Measurements from ENCODE around the gene KLHDC4.
A peak's percentile ranks its signal among the peaks of the same experiment; 100 is the strongest.
"Not testable (repeated sequence)": the region's sequence is repeated elsewhere in the genome, so short reads cannot be mapped to it uniquely, and the experiment has no call there.

The KLHDC4 gene

DNA sequence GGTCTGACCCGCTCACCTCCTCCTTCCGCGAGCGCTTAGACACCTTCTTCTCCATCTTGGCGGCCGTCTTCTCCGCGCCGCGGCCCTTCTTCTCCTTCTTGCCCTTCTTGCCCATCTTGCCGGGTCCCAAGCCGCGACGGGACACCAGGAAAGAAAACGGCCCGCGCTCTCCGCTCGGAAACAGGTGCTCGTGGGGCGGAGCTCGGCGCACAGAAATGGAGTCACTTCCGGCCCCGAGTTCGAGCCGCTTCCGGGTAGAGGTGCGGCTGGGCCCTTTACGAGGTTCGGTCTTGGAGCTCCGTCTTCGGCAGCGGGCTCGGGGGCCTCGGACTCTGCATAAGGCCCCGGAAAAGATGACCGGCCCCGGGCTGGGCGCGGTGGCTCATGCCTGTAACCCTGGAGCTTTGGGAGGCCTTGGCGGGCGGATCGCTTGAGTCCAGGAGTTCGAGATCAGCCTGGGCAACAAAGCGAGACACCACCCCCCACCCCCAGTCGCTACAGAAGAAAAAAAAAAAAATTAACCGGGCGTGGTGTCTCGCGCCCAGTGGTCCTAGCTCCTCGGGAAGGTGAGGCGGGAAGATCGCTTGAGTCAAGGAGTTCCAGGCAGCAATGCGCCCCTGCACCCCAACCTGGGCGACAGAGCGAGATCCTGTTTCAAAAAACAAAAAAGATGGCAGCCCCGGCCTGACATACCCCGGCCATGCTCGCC lies at the start of gene KLHDC4:
Gene KLHDC4 (minus strand): TSS at position 211 of the 709 bp plus-strand sequence. CDS start 96 bp downstream, at position 115.
- DNase-seq, result peak; percentile 93
- in situ Hi-C loops (cut with HindIII; ENCODE audit: low pct_ligation_motif_present, low pct_unique_long_range_greater_than_20kb, low sequenced_read_pairs), result no loop called here

DNA sequence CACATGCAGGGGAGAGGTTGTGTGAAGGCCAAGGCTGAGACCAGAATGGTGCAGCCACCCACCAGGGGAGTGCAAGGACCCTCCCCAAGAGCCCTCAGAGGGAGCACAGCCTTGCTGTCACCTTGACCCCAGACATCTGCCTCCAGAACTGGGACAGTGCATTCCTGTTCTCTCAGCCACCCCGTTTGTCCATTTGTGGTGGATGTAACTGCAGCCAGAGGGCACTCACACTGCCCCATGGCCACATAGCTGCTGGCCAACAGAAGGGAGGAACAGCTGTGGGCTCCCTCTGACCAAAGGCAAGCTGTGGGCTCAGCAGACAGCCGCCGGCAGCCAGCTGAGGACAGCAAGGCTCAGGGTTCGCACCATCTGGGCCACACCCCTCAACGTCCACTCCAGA lies 49.8 kb upstream of the KLHDC4 start:
- in situ Hi-C loops (cut with HindIII; ENCODE audit: low pct_ligation_motif_present, low pct_unique_long_range_greater_than_20kb, low sequenced_read_pairs), result no loop called here
- DNase-seq, result no peak

DNA sequence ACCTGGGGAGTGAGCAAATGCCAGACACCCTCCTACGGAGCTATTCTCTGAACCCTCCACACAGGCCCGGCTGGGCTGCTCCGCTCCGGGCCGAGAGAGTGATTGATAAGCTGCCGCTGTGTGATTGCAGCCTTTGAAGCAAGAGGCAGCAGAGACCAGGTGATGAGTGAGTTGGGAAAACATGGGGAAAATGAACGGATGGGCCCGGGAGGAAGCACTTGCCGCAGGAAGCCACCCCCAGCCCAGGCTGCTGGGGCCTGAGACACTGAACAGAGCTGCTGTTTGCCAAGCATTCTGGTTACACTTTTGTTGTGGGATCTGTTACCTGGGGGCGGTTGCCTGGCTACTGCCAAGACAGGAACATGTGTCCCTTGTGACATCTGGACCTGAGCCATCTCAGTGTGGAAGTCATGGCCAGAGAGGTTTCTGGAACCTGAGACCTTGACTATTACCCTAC lies 46.4 kb upstream of the KLHDC4 start:
- DNase-seq, result no peak
- in situ Hi-C loops (cut with HindIII; ENCODE audit: low pct_ligation_motif_present, low pct_unique_long_range_greater_than_20kb, low sequenced_read_pairs), result no loop called here

DNA sequence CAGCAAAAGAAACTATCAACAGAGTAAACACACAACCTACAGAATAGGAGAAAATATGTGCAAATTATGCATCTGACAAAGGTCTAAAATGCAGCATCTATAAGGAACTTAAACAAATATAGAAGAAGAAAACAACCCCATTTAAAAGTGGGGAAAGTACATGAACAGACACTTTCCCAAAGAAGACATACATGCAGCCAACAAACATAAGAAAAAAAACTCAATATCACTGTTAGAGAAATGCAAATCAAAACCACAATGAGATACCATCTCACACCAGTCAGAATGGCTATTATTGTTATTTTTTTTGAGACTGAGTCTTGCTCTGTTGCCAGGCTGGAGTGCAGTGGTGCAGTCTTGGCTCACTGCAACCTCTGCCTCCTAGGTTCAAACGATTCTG lies 45.7 kb upstream of the KLHDC4 start:
- DNase-seq; in situ Hi-C loops (cut with HindIII; ENCODE audit: low pct_ligation_motif_present, low pct_unique_long_range_greater_than_20kb, low sequenced_read_pairs): not testable (repeated sequence)

DNA sequence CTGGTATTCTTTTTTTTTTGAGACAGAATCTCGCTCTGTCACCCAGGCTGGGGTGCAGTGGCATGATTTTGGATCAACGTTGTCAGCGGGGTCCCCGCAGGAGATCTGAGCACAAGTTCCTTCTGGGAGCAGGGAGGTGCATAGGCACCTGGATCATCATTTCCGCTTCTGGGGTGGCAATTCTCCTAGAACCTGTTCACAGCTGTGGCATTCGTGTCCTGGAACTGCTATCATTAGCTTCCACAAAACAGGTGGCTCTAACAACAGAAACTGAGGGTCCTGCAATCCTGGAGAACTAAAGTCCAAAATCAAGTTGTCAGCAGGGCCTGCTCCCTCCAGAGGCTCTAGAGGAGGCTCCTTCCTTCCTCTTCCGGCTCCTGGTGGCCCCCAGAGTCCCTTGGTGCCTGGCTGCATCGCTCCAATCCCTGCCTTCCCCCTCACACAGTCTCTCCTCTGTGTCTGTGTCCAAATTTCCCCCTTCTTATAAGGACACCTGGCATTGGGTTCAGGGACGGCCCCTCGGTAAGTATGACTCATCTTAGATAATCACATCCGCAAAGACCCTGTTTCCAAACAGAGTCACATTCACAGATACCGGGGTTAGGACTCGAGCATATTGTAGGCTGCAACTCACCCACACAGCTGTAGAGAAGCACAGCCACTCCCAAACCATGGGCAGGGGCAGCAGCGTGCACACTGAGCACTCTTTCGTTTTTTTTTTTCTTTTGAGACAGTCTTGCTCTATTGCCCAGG lies 43.5 kb upstream of the KLHDC4 start:
- no peak for DNase-seq

DNA sequence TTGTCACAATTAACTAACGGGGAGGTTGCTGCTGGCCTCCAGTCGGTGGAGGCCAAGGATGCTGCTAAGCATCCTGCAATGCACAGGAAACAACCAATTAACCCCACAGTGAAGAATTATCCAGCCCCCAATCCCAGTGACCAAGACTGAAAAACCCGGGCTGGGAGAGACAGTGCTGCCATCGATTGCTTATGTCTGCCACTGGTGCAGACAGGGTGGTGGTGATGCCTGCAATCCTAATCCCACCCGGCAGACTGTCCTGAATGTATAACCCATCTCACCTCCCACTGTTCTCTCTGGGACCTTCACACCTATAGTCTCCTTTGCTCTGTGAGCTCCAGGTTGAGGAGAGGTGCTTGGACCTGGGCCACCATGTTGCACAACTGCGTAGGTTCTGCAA lies 42.3 kb upstream of the KLHDC4 start:
- in situ Hi-C loops (cut with HindIII; ENCODE audit: low pct_ligation_motif_present, low pct_unique_long_range_greater_than_20kb, low sequenced_read_pairs), result no loop called here
- DNase-seq, result no peak

More for the DNA sequence above, 43.5 kb upstream of the KLHDC4 start:
- in situ Hi-C loops (cut with HindIII; ENCODE audit: low pct_ligation_motif_present, low pct_unique_long_range_greater_than_20kb, low sequenced_read_pairs), result no loop called here

DNA sequence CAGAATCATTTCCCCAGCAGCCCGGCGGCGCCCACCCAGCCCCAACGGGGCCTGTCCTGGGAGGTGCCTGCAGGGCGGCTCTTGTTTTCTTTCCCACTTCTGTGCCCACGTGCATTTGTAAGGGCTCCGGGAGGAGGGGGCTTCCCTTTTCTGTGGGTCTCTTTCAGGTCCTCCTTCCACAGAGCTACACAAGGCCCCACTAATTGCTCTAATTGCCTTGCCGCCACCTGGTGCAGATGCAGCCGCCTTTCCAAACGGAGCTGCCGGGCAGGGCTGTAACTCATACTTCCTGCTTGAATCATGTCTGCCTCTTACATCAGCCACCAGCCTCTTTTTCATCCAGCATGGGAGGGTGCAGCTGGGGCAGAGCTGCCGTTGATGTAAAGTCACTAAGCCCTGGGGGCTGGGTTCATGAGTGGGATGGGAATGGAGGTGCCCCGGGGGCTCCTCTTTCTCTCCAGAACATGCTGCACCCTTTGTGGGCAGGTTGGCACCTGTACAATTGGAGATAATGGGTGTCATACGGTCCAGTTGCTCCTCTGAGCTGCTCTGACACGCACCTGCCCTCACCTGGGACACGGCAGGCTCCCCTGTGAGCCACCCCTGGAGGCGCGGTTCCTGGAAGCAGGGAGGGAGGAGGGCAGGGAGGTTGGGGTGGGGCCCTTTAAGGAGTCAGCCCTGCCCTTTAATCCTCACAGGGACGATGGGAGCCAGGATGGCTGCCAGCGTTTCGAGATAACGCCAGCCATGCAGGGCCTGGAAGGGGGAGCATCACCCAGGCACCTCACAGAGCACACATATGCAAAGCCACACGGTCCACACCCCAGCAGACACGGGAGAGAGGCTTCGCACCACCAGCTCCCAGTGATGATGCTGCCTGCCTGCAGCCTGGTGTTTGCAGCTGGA lies 41.1 kb upstream of the KLHDC4 start:
- in situ Hi-C loops (cut with HindIII; ENCODE audit: low pct_ligation_motif_present, low pct_unique_long_range_greater_than_20kb, low sequenced_read_pairs), result no loop called here
- peak; percentile 90 for DNase-seq

DNA sequence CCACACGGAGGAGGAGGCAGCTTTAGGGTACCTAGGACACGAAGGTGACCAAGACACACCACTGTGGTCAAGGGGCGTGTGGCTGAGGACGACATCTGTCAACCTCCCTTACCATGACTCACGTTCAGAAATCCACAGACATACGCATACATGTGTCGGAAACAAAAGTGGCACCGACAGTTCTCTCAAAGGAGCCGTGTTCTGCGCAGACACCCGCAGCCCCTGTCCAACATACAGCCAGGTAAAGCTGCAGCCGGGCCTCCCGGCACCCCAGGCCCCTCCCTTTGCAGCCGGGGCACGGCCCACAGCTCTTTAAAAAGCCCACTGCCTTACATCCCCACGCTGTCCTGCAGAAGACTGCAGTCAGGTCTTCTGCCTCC lies 40.5 kb upstream of the KLHDC4 start:
- in situ Hi-C loops (cut with HindIII; ENCODE audit: low pct_ligation_motif_present, low pct_unique_long_range_greater_than_20kb, low sequenced_read_pairs), result no loop called here
- peak; percentile 21 for DNase-seq

DNA sequence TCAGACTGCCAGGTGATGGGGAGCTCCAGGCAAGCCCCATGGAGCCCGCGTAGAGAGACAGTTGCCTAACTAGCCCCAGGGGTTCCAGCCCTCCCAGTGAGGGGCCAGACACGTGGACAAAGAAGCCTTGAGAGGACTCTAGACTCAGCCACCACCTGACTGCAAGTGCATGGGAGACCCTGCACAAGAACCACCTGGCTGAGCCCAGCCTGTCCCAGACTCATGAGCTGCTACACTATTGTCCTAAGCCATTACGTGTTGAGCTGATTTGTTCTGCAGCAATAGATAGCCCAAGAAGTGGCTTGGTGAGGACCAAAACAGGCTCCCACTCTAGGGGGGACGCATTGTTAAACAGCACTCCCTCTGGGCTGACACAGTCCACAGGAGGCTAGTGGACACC lies 37.6 kb upstream of the KLHDC4 start:
- DNase-seq, result no peak
- in situ Hi-C loops (cut with HindIII; ENCODE audit: low pct_ligation_motif_present, low pct_unique_long_range_greater_than_20kb, low sequenced_read_pairs), result no loop called here

DNA sequence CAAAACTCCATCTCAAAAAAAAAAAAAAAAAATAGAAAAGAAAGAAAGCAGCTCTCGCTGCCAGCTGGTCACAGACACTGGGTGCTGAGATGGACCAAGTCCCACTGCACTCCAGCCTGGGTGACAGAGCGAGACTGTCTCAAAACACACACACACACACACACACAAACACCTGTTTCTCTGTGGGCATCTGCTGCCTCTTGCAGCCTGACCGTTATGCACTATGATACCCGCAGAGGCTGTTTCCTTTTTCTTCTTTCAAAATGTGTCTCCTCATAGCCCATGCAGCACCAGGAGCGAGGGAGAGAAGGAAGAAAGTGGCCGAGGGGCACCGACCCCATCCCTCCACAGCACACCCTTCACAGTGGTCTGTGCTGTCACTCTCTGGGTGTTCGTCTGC lies 36.9 kb upstream of the KLHDC4 start:
- DNase-seq, result no peak
- in situ Hi-C loops (cut with HindIII; ENCODE audit: low pct_ligation_motif_present, low pct_unique_long_range_greater_than_20kb, low sequenced_read_pairs), result no loop called here

DNA sequence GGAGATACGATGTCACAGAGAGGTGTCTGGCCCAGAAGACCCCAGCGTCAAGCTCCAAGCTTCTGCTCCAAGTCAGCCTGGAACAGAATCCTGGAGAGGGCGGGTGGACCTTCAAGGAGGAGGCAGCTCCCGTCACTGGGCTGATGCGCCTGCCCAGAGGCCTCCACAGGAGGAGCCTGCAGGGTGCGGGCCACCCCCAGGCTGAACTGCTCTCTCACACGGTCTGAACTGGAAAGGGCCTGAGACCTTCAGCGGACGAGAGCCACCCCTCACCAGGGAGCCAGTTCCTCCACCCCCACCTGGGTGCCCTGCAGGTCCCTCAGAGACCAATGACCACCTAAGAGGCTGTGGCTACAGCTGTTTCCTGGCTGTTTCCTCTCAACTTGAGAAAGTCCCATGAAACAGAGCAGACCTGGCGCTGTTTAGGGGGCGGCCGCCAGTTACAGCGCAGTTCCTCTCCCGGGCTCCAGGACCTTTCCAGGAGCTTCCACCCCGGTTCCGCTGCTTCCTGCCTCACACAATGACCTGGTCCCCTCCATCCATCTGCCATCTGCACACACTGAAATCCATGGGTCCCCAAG lies 36.0 kb upstream of the KLHDC4 start:
- in situ Hi-C loops (cut with HindIII; ENCODE audit: low pct_ligation_motif_present, low pct_unique_long_range_greater_than_20kb, low sequenced_read_pairs), result no loop called here
- no peak for DNase-seq

DNA sequence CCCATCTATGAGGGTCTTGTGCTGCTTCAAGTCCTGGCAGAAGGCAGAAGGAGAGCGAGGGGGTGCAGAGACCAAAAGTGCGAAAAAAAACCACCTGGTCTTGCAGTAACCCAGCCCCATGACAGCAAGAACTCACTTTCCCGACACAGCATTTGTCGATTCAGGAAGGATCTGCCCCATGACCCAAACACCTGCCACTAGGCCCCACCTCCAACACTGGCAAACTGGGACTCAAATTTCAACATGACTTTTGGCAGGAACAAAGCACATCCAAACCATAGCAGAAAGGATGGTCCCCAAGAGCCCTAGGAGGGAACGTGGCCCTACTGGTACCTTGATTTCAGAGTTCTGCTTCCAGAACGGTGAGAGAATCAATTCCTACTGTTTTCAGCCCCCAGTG lies 34.7 kb upstream of the KLHDC4 start:
- DNase-seq, result no peak

DNA sequence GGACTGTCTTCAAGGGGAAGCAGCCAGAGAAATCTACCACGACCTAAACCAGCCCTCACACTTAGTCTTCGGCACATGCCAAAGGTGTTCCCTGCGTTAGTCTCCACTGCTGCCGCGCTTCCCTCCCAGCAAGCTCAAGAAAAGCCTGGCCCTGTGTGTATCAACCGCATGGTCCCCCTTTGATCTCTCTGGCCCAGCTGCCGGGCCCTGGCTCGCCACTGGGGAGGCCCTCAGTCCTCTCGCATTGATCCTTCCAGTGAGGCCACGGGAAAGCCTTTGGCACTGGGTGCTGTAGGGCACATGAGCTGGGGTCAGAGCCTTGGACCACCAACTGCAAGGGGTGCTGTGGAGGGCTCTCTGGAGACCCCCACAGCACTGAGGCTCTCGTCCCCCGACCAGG lies 29.6 kb upstream of the KLHDC4 start:
- in situ Hi-C loops (cut with HindIII; ENCODE audit: low pct_ligation_motif_present, low pct_unique_long_range_greater_than_20kb, low sequenced_read_pairs), result no loop called here
- DNase-seq, result no peak

More for the DNA sequence above, 34.7 kb upstream of the KLHDC4 start:
- in situ Hi-C loops (cut with HindIII; ENCODE audit: low pct_ligation_motif_present, low pct_unique_long_range_greater_than_20kb, low sequenced_read_pairs), result no loop called here

DNA sequence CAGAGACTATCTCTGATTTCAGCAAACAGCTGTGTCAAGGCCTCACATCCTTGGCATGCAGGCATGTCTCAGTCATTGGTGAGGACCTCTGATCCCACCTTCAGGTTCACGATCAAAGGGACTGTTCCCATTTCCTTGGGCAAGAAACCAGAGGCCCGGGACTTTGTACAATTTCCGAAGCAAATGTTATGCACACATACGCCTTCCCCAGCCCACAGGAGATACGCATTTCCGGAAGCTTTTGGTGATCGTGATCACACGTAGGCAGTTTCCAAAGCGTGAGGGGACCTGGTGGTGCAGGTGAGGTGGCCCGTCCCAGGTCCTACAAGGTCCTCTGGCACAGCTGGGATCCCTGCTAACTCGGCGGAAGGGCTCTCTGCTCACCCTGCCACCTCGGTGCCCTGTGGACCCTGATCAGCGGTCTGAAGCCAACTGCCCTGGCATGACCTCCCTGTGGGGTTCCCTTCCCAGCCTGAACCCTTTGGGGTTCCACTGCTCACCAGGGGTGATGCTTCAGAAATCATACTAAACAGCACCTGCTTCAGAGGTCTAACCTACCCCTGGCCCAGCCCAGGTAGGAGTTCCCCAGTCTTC lies 28.8 kb upstream of the KLHDC4 start:
- in situ Hi-C loops (cut with HindIII; ENCODE audit: low pct_ligation_motif_present, low pct_unique_long_range_greater_than_20kb, low sequenced_read_pairs), result no loop called here
- no peak for DNase-seq

DNA sequence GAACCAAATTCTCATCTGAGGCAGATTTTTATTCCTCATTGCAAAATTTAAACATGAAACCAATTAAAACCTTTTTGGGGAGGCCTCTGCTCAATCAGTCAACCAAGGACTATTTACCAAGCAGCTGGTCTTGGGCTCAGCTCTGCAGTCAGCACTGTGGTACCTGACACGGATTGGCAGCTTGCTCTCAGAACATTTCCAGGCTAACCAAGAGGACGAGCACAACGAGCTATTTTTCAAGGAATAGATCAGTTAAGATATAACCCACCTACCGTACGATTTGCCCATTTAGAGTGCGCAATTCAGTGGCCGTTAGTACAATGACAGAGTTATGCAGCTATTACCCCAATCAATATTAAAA lies 26.4 kb upstream of the KLHDC4 start:
- in situ Hi-C loops (cut with HindIII; ENCODE audit: low pct_ligation_motif_present, low pct_unique_long_range_greater_than_20kb, low sequenced_read_pairs), result no loop called here
- no peak for DNase-seq

DNA sequence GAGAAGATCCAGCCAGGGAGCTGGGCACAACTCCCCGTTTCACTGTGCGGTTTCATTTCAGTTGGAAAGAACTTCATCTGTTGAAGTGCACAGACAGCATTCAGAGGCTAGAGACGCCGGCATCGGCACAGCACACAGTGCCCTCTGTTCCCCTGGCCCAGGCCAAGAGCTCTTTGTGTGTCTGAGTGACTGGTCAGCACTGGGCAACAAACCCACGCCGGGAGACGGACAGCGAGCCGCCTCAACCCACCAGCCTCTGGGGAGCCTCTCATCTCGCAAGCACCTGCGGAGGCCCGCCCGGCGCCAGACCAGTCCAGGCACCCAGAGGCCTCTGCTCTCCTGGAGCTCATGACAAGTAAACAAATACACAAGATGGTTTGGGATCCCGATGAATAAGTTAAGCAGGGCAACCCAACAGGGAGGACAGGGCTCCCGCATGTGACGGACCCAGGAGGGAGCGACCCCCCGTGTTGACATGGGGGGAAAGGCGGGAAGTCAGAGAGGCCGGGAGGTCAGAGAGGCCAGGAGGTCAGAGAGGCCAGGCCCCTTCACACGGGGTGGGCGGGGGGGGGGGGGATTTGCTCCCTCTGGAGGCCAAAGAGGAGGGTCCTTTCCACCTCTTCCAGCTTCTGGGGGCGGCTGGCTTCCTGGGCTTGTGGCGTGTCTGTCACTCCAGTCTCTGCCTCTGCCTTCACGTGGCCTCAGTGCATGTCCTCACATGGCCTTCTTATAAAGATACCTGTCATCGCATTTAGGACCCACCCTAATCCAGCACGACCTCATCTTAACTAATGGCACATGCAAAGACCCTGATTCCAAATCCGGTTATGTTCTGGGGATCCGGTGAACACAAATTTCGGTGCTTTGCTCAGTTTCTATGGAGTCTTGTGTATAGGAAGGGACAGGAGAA lies 25.8 kb upstream of the KLHDC4 start:
- no peak for DNase-seq
- in situ Hi-C loops (cut with HindIII; ENCODE audit: low pct_ligation_motif_present, low pct_unique_long_range_greater_than_20kb, low sequenced_read_pairs), result no loop called here

DNA sequence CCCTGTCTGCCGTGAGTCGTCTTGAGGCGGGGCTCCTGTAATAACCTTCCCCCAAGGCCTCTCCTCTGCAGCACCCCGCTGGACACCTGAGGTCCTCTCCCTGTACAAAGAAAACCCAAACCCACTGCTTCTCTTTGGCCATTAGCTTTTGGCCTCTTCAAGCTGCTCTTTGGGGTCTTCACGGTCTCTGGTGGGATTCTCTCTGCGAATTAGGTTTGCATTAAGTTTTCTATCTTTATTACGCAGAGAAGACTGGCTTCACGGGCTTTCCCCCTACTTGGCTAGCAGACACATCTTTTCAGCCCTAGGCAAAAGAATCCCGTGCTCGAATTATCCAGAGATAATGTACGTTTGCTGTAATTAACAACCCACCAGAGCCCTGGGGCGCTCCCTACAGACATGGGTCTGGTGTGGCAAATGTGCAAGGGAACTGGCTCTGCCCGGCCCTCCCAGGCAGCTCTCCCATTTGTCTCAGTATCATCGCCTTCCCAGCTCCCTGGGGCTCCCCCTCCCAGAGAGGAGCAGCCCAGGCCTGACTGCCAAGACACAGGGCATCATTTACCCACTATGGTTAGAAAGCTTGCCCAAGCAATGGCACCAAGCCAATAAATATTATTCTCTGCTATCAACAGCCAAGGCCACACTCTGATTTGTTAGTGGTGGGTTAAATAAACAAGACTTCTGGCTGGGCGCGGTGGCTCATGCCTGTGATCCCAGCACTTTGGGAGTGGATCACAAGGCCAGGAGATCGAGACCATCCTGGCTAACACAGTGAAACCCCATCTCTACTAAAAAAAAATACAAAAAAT lies 24.7 kb upstream of the KLHDC4 start:
- in situ Hi-C loops (cut with HindIII; ENCODE audit: low pct_ligation_motif_present, low pct_unique_long_range_greater_than_20kb, low sequenced_read_pairs), result no loop called here
- DNase-seq, result peak; percentile 32

Measured in ACHN (cell line).